Muscle of arm (tissue), 12 donors: ENCODE results near the gene NCKAP5. TPM values are rescaled to one million over a fixed set of nuclear protein-coding genes. Genes with fewer than 3 reads are reported as not detected.

Source experiments
- DNase-seq: peaks from one replicate; pipeline ENCODE4 v3.0.0-alpha.2; 2013
- polyA plus RNA-seq, 12 donors: library from polyadenylated mRNA; unstranded; fragments of 120-200 nt; gene quantifications; one replicate each; pipeline ENCODE4 v1.2.1, GENCODE V29; 2013; ENCODE audit not compliant: insufficient read length in 12 of 12

The NCKAP5 gene
- polyA plus RNA-seq, 12 donors = 3.1 to 17.3 (median 5.4) TPM; not detected in 1

DNA sequence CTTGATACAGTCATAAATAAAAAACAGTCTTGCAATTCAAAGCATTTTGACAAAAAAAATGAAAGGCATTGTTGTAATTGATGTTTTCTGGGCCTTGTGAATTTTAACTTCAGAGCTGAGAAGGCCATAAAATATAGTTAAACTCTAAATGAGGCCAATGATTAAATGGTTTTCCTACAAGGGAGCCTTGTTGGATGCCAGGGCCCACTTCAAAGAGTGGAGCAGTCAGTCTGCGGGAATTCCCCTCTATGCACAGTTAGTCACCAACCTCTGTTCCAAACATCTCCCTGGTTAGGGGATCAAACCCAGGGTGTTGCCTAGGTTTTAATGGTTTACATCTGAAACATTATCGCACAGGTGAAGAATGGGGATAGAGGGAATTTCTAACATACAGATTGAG lies 143.4 kb downstream of the NCKAP5 start:
- no peak for DNase-seq

DNA sequence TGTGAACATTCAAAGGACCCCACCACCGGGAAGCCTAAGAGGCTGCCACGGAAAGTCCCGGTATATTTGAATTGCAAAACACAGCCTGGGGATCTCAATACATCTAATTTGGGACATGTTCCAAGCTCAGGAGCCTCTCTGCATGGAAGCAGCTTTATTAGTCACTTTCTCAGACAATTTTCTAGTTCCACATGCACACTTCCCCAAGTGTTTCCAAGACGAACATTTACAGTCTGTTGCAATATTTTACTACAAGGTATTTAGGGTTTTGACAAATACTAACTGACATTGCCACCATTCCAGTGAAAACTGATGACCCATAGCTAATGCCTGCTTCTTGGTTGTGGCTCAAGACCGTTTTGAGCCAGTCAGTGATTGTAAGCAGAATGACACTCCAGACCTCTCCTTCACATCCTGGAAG lies 145.3 kb downstream of the NCKAP5 start:
- DNase-seq = no peak

GRCh38 chr2:133421516-133422324 lies 146.5 kb downstream of the NCKAP5 start:
- DNase-seq = no peak

DNA sequence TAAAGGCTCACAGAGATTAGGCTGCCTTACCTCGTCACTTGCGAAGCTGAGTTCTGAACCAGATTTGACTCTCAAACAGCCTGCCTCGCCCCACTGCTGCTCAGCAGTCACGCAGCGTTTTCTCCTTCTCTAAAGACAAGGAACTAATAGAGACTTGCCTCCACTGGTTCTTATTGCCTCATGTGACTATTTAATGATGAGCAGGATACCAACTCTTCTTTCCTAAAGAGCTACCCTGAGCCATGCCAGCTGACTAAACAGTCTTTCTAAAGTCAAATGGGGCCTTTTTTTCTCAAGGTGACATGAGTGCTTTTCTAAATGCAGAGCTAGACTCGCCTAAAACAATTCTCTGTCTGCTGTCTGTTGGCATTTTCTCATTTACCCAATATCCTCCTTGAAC lies 147.5 kb downstream of the NCKAP5 start:
- DNase-seq = no peak

DNA sequence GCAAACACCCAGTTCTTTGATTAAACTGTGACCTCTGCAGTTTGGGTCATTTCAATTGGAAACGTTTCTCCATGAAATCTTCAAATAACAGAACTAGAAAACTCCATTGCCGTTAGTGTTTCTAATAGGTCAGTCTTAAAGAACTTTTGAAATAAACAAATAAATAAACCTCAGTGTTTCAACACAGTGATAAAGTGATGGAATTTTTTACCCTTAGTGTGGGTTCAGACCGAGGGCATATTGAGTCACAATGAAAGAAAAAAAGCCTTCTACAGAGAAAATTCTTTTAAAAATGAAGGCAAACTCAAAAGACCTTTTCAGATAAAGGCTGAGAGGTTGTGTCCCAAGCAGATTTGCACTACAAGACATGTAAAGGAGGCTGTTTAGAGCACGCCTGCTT lies 149.6 kb downstream of the NCKAP5 start:
- DNase-seq = no peak

DNA sequence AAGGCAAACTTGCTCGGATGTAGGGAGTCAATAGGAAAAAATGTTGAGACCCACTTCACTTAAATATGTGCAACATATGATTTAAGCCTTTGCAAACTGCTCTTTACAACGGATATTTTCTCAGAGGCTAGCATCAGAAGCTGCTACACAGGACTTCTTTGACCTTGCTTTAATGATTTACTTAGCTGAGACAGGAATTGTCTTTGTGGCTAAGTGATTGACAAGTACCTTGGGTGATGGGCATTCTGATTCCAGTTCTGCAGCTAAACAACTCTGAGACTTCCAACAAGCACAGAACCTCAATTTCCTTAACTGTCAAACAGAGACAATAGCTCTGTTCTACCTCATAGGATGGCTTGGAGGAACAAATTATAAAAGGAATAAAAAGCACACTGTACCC lies 150.2 kb downstream of the NCKAP5 start:
- no peak for DNase-seq

- DNase-seq = no peak
Measured at GRCh38 chr2:133417415-133417814, 150.8 kb downstream of the NCKAP5 start.

GRCh38 chr2:133416736-133417135 lies 151.5 kb downstream of the NCKAP5 start:
- DNase-seq = peak; percentile 57

DNA sequence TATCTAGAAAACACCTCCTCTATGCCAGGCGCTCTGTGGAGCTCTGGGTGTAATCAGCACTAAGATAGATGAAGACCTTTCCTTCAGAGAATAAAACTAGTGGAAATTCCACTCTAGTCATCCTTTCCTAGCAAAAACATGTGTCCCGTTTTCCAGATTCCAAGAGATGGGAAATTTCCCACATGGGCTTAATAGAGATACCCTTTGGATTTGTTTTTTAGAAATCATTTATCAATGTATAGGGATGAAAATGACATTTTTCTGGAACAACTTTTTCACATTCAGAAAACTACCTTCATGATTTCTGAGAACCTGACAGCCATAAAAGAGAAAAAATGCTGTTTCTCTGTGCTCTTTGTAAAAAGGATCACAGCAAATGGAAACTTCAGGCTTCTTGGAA lies 152.1 kb downstream of the NCKAP5 start:
- DNase-seq = no peak

DNA sequence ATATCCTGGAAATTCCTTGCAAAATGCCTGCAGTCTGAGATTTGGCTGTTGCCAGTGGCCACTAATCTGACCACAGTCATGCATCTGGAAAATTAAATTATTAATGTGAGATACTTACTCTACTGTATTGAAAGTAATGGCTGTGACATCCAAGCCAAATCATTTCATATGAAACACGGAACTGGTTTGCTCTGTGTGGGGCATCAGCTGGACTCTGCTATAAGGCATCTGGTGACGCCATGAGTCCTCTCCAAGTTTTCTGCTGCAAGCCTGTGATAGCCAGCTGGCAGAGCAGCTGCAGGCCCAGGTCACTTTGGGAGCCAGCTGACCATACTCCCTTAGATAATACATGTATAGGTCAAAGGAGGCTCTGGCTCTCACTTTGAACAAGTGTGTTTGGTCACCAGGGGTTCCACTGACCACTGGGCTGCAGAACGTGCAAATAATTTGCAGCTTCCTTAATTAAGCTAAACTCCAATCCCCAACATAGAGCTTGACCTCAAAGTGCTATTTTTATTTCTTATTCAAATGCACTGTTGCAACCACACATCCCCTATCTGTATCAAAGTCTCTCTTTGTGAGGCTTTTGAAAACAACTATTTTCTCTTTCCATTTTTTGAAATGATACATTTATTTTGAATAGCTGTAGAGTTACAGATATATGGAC lies 152.9 kb downstream of the NCKAP5 start:
- no peak for DNase-seq

GRCh38 chr2:133414486-133415209 lies 153.6 kb downstream of the NCKAP5 start:
- no peak for DNase-seq

DNA sequence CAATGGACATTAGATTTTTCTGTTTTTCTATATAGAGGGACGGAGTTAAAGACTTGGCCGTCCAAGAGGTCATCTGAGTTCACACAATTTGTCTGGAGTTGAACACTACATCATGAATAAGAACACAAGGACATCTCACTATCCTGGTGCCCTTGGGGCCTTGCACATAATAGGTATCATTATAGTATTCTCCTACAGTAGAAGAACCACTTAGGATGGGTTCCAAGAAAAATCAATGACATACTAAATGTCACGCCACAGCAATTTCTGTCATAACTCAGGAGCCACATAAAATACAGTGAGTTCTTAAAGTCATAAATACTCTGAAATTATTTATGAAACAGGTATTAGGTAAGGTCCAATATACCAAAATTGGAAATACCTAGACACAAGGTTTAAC lies 154.4 kb downstream of the NCKAP5 start:
- no peak for DNase-seq

GRCh38 chr2:133412694-133413093 lies 155.6 kb downstream of the NCKAP5 start:
- no peak for DNase-seq

DNA sequence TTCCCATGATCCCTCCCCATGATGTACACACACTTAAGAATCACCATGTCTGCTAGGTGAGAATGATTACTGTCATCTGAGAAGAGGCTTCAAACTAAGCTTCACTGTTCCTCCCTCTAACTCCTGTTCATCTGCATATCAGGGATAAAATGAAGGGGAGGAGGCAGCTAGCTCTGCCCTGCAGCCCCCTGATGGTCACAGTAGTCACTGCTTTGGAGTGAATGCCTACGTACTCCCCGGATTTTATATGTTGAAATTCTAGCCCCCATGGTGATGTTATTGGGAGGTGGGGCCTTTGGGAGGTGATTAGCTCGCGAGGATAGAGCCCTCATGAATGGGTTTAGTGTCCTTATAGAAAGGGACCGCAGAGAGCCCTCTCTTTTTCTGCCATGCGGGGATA lies 156.4 kb downstream of the NCKAP5 start:
- DNase-seq = no peak

DNA sequence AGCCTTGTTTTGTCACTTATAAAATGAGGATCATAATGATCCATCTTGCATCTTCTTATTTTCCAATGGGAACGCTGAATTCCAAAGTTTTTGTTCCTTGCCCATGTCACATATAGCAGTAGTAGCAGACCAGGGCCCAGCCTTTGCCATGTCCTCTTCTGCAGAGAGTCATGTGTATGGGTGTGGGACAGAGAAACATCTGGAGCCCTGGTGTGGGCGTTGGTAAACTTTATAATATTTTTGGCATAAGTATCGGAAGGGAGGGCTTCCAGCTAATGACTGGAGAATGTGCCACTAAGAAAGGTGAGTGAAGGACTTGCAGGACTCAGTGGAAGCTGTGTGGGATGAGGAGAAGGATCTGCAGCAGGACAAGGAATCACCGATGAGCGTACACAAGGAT lies 157.2 kb downstream of the NCKAP5 start:
- DNase-seq = no peak

DNA sequence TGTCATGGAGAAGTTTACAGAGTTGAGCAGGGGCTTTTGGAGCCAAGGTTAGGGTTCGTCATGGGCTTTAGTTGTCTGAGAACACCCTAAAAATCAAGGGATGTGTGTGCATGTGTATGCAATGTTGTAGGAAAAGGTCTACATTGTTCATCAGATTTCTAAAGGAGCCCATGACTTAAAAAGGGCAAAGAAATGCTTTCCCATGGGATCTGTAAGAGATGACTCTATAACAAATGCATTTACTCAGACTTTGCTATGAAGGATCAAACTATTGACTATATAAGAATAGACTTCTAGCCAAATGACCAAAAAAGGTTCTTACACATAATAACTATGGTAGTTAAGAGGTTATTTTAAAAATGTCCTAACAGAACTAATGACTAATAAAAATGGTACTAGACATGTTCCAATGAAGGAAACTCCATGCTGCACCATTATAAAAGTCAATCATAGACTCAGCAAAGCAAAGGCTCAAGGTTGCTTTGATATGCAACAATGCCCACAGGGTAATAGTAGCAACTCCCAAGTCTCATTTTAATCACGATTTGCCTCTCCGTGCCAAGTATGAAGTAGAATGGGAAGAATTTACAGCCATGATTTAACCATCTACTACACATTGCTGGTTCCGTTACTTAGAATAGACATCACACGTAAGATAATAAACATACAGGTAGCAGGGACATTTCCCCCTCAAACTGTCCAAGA lies 158.5 kb downstream of the NCKAP5 start:
- no peak for DNase-seq

- no peak for DNase-seq
Measured at GRCh38 chr2:133408671-133409070, 159.6 kb downstream of the NCKAP5 start.

- DNase-seq = no peak
Measured at GRCh38 chr2:133407341-133407740, 160.9 kb downstream of the NCKAP5 start.

DNA sequence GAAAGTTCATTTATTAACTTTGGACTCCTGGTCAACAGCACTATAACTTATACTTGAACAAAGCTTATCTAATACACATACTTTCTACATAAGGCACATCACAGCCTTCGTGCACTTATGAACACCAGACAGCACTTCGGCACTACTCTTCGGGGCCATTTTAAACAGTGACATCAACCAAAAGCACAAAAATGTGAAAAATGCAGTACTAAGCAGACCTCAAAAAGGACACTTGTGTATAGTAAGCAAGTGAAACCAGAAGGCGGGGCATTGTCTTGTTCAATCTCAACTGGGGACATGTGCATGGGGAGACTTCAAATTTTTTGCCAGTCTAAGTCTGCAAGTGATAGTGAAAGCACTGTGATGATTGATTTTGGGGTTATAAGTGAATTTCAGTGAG lies 163.0 kb downstream of the NCKAP5 start:
- no peak for DNase-seq

DNA sequence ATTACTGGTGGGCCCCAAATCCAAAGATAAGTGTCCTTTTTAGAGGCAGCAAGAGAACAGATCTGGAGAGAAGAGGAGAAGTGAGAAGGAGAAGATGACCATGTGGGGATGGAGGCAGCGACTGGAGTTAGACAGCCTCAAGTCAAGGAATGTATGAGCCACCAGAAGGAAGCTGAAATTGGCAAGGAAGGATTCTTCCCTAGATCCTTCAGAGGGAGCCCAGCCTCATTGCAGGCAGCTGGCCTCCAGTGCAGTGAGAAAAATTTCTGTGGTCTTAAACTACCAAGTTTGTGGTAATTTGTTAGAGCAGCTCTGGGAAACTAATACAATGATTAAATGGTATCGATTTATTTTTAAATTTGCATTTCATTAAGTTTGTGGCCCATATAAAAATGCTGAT lies 167.9 kb downstream of the NCKAP5 start:
- no peak for DNase-seq

DNA sequence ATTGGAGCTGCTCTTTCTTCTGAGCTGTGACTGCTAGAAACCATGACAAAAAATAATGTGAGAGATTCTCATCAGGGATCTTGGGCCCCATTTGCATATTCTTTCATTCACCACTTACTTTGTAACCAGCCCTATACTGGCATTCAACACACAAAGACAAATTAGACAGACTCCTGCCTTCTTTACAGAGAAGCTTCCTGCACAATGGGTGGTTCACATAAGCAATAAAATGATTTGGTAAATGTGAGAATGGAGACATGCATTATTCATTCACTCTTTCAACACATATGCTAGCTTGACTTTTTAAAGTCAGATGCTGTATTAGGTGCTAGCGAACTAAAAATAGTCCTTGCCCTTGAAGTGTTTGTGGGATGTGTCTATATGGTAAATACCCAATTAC lies 174.4 kb downstream of the NCKAP5 start:
- DNase-seq = no peak

- no peak for DNase-seq
Measured at GRCh38 chr2:133390156-133390555, 178.1 kb downstream of the NCKAP5 start.
